NCI-H146 (cell line): ENCODE data around the gene CELSR1.
"Not testable (repeated sequence)": the region's sequence is repeated elsewhere in the genome, so short reads cannot be mapped to it uniquely, and the experiment has no call there.

Experiments used
- DNase-seq: peaks from one replicate; lab custom pipeline; 2025; lab: John Stamatoyannopoulos, UW

CELSR1 gene

GRCh38 chr22:46534177-46534776 lies 3.1 kb downstream of the CELSR1 start:
- DNase-seq, result no peak

GRCh38 chr22:46533070-46533833 lies 4.2 kb downstream of the CELSR1 start:
- no peak for DNase-seq

- DNase-seq, result no peak
These were observed 5.0 kb downstream of the CELSR1 start for GRCh38 chr22:46532416-46532815.

- no peak for DNase-seq
These were observed 5.7 kb downstream of the CELSR1 start for GRCh38 chr22:46531581-46532175.

GRCh38 chr22:46528121-46528610 lies 9.3 kb downstream of the CELSR1 start:
- DNase-seq, result no peak

GRCh38 chr22:46526244-46526839 lies 11.1 kb downstream of the CELSR1 start:
- no peak for DNase-seq

GRCh38 chr22:46525389-46526243 lies 11.8 kb downstream of the CELSR1 start:
- DNase-seq, result no peak

- no peak for DNase-seq
These were observed 13.1 kb downstream of the CELSR1 start for GRCh38 chr22:46524203-46524740.

- DNase-seq, result peak; percentile 55
These were observed 14.6 kb downstream of the CELSR1 start for GRCh38 chr22:46522797-46523196.

GRCh38 chr22:46521994-46522393 lies 15.4 kb downstream of the CELSR1 start:
- no peak for DNase-seq

GRCh38 chr22:46520880-46521279 lies 16.5 kb downstream of the CELSR1 start:
- DNase-seq, result no peak

GRCh38 chr22:46519377-46519776 lies 18.0 kb downstream of the CELSR1 start:
- DNase-seq, result no peak

- no peak for DNase-seq
These were observed 18.7 kb downstream of the CELSR1 start for GRCh38 chr22:46518542-46519325.

GRCh38 chr22:46518038-46518437 lies 19.4 kb downstream of the CELSR1 start:
- DNase-seq, result no peak

- no peak for DNase-seq
These were observed 20.1 kb downstream of the CELSR1 start for GRCh38 chr22:46517255-46517761.

- no peak for DNase-seq
These were observed 20.8 kb downstream of the CELSR1 start for GRCh38 chr22:46516638-46517037.

GRCh38 chr22:46516112-46516487 lies 21.3 kb downstream of the CELSR1 start:
- not testable (repeated sequence) for DNase-seq

- no peak for DNase-seq
These were observed 22.0 kb downstream of the CELSR1 start for GRCh38 chr22:46515208-46516111.

- no peak for DNase-seq
These were observed 22.7 kb downstream of the CELSR1 start for GRCh38 chr22:46514592-46515207.
